ENCODE data around the gene RPLP2. TPM values are rescaled to one million over a fixed set of nuclear protein-coding genes. Genes with fewer than 3 reads are reported as not detected.

RPLP2 gene
- total RNA-seq, 1 experiment from 2014 or later = 1,325 TPM

GRCh38 chr11:766106-766935 lies 43.4 kb upstream of the RPLP2 start:
- intact Hi-C loops (cut with micrococcal nuclease; ENCODE audit: unreplicated experiment) = no loop called here
- no peaks in the 10 kb centered on the region for H3K27me3 ChIP-seq (replicated peaks; ENCODE audit: insufficient read depth, low read depth, low read length, poor library complexity)
- DNase-seq (ENCODE audit: low spot score) = no peak
- H3K27ac ChIP-seq (ENCODE audit: low read depth, low read length, poor library complexity, severe bottlenecking) = no peak overlapping the region
- no peaks in the 10 kb centered on the region for H3K9me3 ChIP-seq (ENCODE audit: low read depth, low read length, poor library complexity, severe bottlenecking)
- H3K4me3 ChIP-seq (ENCODE audit: low read depth, low read length, poor library complexity, severe bottlenecking) = no peak overlapping the region
- ChIA-PET POLR2A (ENCODE audit: low non-redundant PET) (no interaction called here), CTCF (no interaction called here)
- peaks cover 50% of the 10 kb centered on the region for H3K36me3 ChIP-seq (ENCODE audit: insufficient read depth, low read length, poor library complexity, severe bottlenecking)
- no peaks in the 10 kb centered on the region for H3K4me1 ChIP-seq (ENCODE audit: insufficient read depth, low read length, poor library complexity, severe bottlenecking)
- TF ChIP-seq EZH2 (IDR thresholded peaks at IDR 0.05; ENCODE audit: borderline replicate concordance, low read depth, low read length, poor library complexity, severe bottlenecking) (no peak), CTCF (conservative IDR thresholded peaks at IDR 0.05; ENCODE audit: low read depth, low read length) (no peak)
- no TSS peak for BruUV-seq (replicated peaks)

GRCh38 chr11:766936-767210 lies 42.9 kb upstream of the RPLP2 start:
- intact Hi-C loops (cut with micrococcal nuclease; ENCODE audit: unreplicated experiment) = no loop called here
- peaks cover 50% of the 10 kb centered on the region for H3K36me3 ChIP-seq (ENCODE audit: insufficient read depth, low read length, poor library complexity, severe bottlenecking)
- no peak for TF ChIP-seq EZH2 (IDR thresholded peaks at IDR 0.05; ENCODE audit: borderline replicate concordance, low read depth, low read length, poor library complexity, severe bottlenecking)
- no peak for TF ChIP-seq CTCF (conservative IDR thresholded peaks at IDR 0.05; ENCODE audit: low read depth, low read length)

GRCh38 chr11:767238-767637 lies 42.5 kb upstream of the RPLP2 start:
- Histone ChIP-seq H3K27ac (ENCODE audit: low read depth, low read length, poor library complexity, severe bottlenecking) (no peak overlapping the region), H3K36me3 (ENCODE audit: insufficient read depth, low read length, poor library complexity, severe bottlenecking) (peaks cover 49% of the 10 kb centered on the region), H3K9me3 (ENCODE audit: low read depth, low read length, poor library complexity, severe bottlenecking) (no peaks in the 10 kb centered on the region), H3K4me1 (ENCODE audit: insufficient read depth, low read length, poor library complexity, severe bottlenecking) (no peaks in the 10 kb centered on the region), H3K4me3 (ENCODE audit: low read depth, low read length, poor library complexity, severe bottlenecking) (no peak overlapping the region), H3K27me3 (replicated peaks; ENCODE audit: insufficient read depth, low read depth, low read length, poor library complexity) (no peaks in the 10 kb centered on the region)
- ChIA-PET CTCF (no interaction called here), POLR2A (ENCODE audit: low non-redundant PET) (no interaction called here)
- BruUV-seq (replicated peaks) = TSS peak; percentile 45
- intact Hi-C loops (cut with micrococcal nuclease; ENCODE audit: unreplicated experiment) = no loop called here
- TF ChIP-seq EZH2 (IDR thresholded peaks at IDR 0.05; ENCODE audit: borderline replicate concordance, low read depth, low read length, poor library complexity, severe bottlenecking) (no peak), CTCF (conservative IDR thresholded peaks at IDR 0.05; ENCODE audit: low read depth, low read length) (no peak)
- no peak for DNase-seq (ENCODE audit: low spot score)

More at GRCh38 chr11:766936-767210, 42.9 kb upstream of the RPLP2 start:
- CTCF ChIA-PET = no interaction called here
- no TSS peak for BruUV-seq (replicated peaks)
- H3K9me3 ChIP-seq (ENCODE audit: low read depth, low read length, poor library complexity, severe bottlenecking) = no peaks in the 10 kb centered on the region
- H3K4me1 ChIP-seq (ENCODE audit: insufficient read depth, low read length, poor library complexity, severe bottlenecking) = no peaks in the 10 kb centered on the region
- H3K27me3 ChIP-seq (replicated peaks; ENCODE audit: insufficient read depth, low read depth, low read length, poor library complexity) = no peaks in the 10 kb centered on the region
- no peak overlapping the region for H3K27ac ChIP-seq (ENCODE audit: low read depth, low read length, poor library complexity, severe bottlenecking)
- no peak for DNase-seq (ENCODE audit: low spot score)
- POLR2A ChIA-PET (ENCODE audit: low non-redundant PET) = no interaction called here
- no peak overlapping the region for H3K4me3 ChIP-seq (ENCODE audit: low read depth, low read length, poor library complexity, severe bottlenecking)
